IPS DF 6.9 (cell line): Measurements from ENCODE around the gene NBL1.

ENCODE experiments used
- DNase-seq: peaks from one replicate; pipeline ENCODE4 v3.0.0-alpha.2; 2013; ENCODE audit warnings: low read depth, low spot score
- H3K27ac ChIP-seq: one replicate; pipeline ENCODE4 v1.5.1; 2013; ENCODE audit warnings: low read length, control low read depth
- H3K27me3 ChIP-seq: 2 replicates; pipeline ENCODE4 v1.6.1; 2013; ENCODE audit warnings: mild to moderate bottlenecking, low read length; ENCODE audit not compliant: control insufficient read depth, insufficient read depth
- H3K36me3 ChIP-seq: 2 replicates; pipeline ENCODE4 v1.6.1; 2013; ENCODE audit warnings: low read length; ENCODE audit not compliant: control insufficient read depth, insufficient read depth
- H3K4me1 ChIP-seq: 2 replicates; pipeline ENCODE4 v1.6.1; 2013; ENCODE audit warnings: low read length; ENCODE audit not compliant: control insufficient read depth, insufficient read depth
- H3K4me3 ChIP-seq: 2 replicates; pipeline ENCODE4 v1.5.1; 2013; ENCODE audit warnings: mild to moderate bottlenecking, low read length
- H3K9me3 ChIP-seq: 2 replicates; pipeline ENCODE4 v1.6.1; 2013; ENCODE audit warnings: low read length, inconsistent platforms; ENCODE audit not compliant: control insufficient read depth, insufficient read depth
- WGBS: extraction: QIAGEN DNeasy Blood & Tissue Kit; methylation state at CpG from one replicate; pipeline ENCODE4 v1.1.7; 2013; ENCODE audit warnings: mixed read lengths, missing lambda C conversion rate; ENCODE audit not compliant: insufficient read length, insufficient coverage; 5-methylcytosine and 5-hydroxymethylcytosine counted together

The NBL1 gene

GRCh38 chr1:19610282-19610981 lies 33.7 kb upstream of the NBL1 start:
- H3K36me3 ChIP-seq, result no peaks in the 10 kb centered on the region

GRCh38 chr1:19612530-19612929 lies 31.6 kb upstream of the NBL1 start:
- H3K27me3 ChIP-seq, result no peaks in the 10 kb centered on the region
- H3K9me3 ChIP-seq, result peaks cover 2% of the 10 kb centered on the region; the same call in 1 of the 2 replicates
- no peak overlapping the region for H3K27ac ChIP-seq
- no peaks in the 10 kb centered on the region for H3K36me3 ChIP-seq
- DNase-seq, result no peak
- no peaks in the 10 kb centered on the region for H3K4me1 ChIP-seq
- H3K4me3 ChIP-seq, result no peak overlapping the region
- no CpG with 5 or more reads among the region's 5 CpGs for WGBS

More at GRCh38 chr1:19610282-19610981, 33.7 kb upstream of the NBL1 start:
- H3K27ac ChIP-seq, result no peak overlapping the region
- peaks cover 2% of the 10 kb centered on the region; the same call in 1 of the 2 replicates for H3K9me3 ChIP-seq
- no peaks in the 10 kb centered on the region for H3K27me3 ChIP-seq
- WGBS, result no CpG with 5 or more reads among the region's 8 CpGs
- no peaks in the 10 kb centered on the region for H3K4me1 ChIP-seq
- no peak overlapping the region for H3K4me3 ChIP-seq
- DNase-seq, result no peak

- DNase-seq, result no peak
- no peaks in the 10 kb centered on the region for H3K27me3 ChIP-seq
- H3K36me3 ChIP-seq, result no peaks in the 10 kb centered on the region
- no CpG with 5 or more reads among the region's 7 CpGs for WGBS
- H3K27ac ChIP-seq, result no peak overlapping the region
- H3K4me3 ChIP-seq, result no peak overlapping the region
- H3K9me3 ChIP-seq, result peaks cover 2% of the 10 kb centered on the region; the same call in 1 of the 2 replicates
- no peaks in the 10 kb centered on the region for H3K4me1 ChIP-seq
Measured at GRCh38 chr1:19613171-19613703, 30.9 kb upstream of the NBL1 start.

- Histone ChIP-seq H3K9me3 (peaks cover 2% of the 10 kb centered on the region; the same call in 1 of the 2 replicates), H3K27ac (no peak overlapping the region), H3K27me3 (no peaks in the 10 kb centered on the region), H3K36me3 (no peaks in the 10 kb centered on the region), H3K4me3 (no peak overlapping the region), H3K4me1 (peaks cover 1% of the 10 kb centered on the region; the same call in 1 of the 2 replicates)
- 100% methylated on average over 1 of the region's 6 CpGs for WGBS
- no peak for DNase-seq
Measured at GRCh38 chr1:19615438-19615837, 28.7 kb upstream of the NBL1 start.

GRCh38 chr1:19616489-19616888 lies 27.6 kb upstream of the NBL1 start:
- DNase-seq, result no peak
- H3K27me3 ChIP-seq, result no peaks in the 10 kb centered on the region
- no CpG with 5 or more reads among the region's 2 CpGs for WGBS
- H3K9me3 ChIP-seq, result peaks cover 2% of the 10 kb centered on the region; the same call in 1 of the 2 replicates
- no peaks in the 10 kb centered on the region for H3K36me3 ChIP-seq
- no peak overlapping the region for H3K27ac ChIP-seq
- H3K4me1 ChIP-seq, result peaks cover 1% of the 10 kb centered on the region; the same call in 1 of the 2 replicates
- no peak overlapping the region for H3K4me3 ChIP-seq

- peaks cover 1% of the 10 kb centered on the region; the same call in 1 of the 2 replicates for H3K4me1 ChIP-seq
- WGBS, result no CpG with 5 or more reads among the region's 3 CpGs
- peaks cover 2% of the 10 kb centered on the region; the same call in 1 of the 2 replicates for H3K9me3 ChIP-seq
- no peaks in the 10 kb centered on the region for H3K27me3 ChIP-seq
- no peak overlapping the region for H3K27ac ChIP-seq
- no peak for DNase-seq
- H3K4me3 ChIP-seq, result no peak overlapping the region
- no peaks in the 10 kb centered on the region for H3K36me3 ChIP-seq
Measured at GRCh38 chr1:19617376-19617775, 26.7 kb upstream of the NBL1 start.

GRCh38 chr1:19618428-19618827 lies 25.7 kb upstream of the NBL1 start:
- Histone ChIP-seq H3K36me3 (no peaks in the 10 kb centered on the region), H3K4me1 (peaks cover 1% of the 10 kb centered on the region; the same call in 1 of the 2 replicates), H3K27ac (no peak overlapping the region), H3K9me3 (no peaks in the 10 kb centered on the region), H3K27me3 (no peaks in the 10 kb centered on the region), H3K4me3 (no peak overlapping the region)
- no CpG with 5 or more reads among the region's 3 CpGs for WGBS
- no peak for DNase-seq

- no peak for DNase-seq
- no CpG with 5 or more reads among the region's 3 CpGs for WGBS
Measured at GRCh38 chr1:19619697-19620384, 24.3 kb upstream of the NBL1 start.

GRCh38 chr1:19620786-19621185 lies 23.3 kb upstream of the NBL1 start:
- Histone ChIP-seq H3K4me3 (no peak overlapping the region), H3K9me3 (no peaks in the 10 kb centered on the region), H3K27ac (no peak overlapping the region), H3K4me1 (peaks cover 1% of the 10 kb centered on the region; the same call in 1 of the 2 replicates), H3K27me3 (no peaks in the 10 kb centered on the region), H3K36me3 (0 out of 2 replicates have a peak, but pooled peaks cover 3% of the 10 kb centered on the region)
- no peak for DNase-seq
- no CpG with 5 or more reads among the region's 3 CpGs for WGBS

More at GRCh38 chr1:19619697-19620384, 24.3 kb upstream of the NBL1 start:
- Histone ChIP-seq H3K36me3 (no peaks in the 10 kb centered on the region), H3K4me1 (peaks cover 1% of the 10 kb centered on the region; the same call in 1 of the 2 replicates), H3K27ac (no peak overlapping the region), H3K9me3 (no peaks in the 10 kb centered on the region), H3K27me3 (no peaks in the 10 kb centered on the region), H3K4me3 (no peak overlapping the region)

- peaks cover 1% of the 10 kb centered on the region; the same call in 1 of the 2 replicates for H3K4me1 ChIP-seq
- WGBS, result no CpG with 5 or more reads among the region's 4 CpGs
- H3K27me3 ChIP-seq, result no peaks in the 10 kb centered on the region
- no peaks in the 10 kb centered on the region for H3K9me3 ChIP-seq
- H3K27ac ChIP-seq, result no peak overlapping the region
- H3K36me3 ChIP-seq, result 0 out of 2 replicates have a peak, but pooled peaks cover 3% of the 10 kb centered on the region
- DNase-seq, result no peak
- H3K4me3 ChIP-seq, result no peak overlapping the region
Measured at GRCh38 chr1:19621274-19621950, 22.7 kb upstream of the NBL1 start.
